ENCODE results near the gene SHLD3.
A peak's percentile ranks its signal among the peaks of the same experiment; 100 is the strongest.
"Not testable (repeated sequence)": the region's sequence is repeated elsewhere in the genome, so short reads cannot be mapped to it uniquely, and the experiment has no call there.

SHLD3 gene

GRCh38 chr5:65624571-65625555, at the start of gene SHLD3, which contains the start of gene TRAPPC13:
SHLD3 (plus strand) TSS chr5:65625027; CDS start chr5:65629588, 4,561 bp downstream.
TRAPPC13 (plus strand) TSS chr5:65625027; CDS start chr5:65625061, 34 bp downstream.
- DNase-seq: peak; percentile 97

GRCh38 chr5:65577141-65577540, 47.7 kb upstream of the SHLD3 start:
- DNase-seq: no peak

- no peak for DNase-seq
These were observed 36.1 kb upstream of the SHLD3 start for GRCh38 chr5:65588694-65589093.

- not testable (repeated sequence) for DNase-seq
These were observed 23.1 kb upstream of the SHLD3 start for GRCh38 chr5:65601761-65602160.

GRCh38 chr5:65611524-65611923, 13.3 kb upstream of the SHLD3 start:
- DNase-seq: no peak

GRCh38 chr5:65612298-65612907, 12.4 kb upstream of the SHLD3 start:
- DNase-seq: no peak

- DNase-seq: no peak
These were observed 4.8 kb upstream of the SHLD3 start for GRCh38 chr5:65620021-65620420.

GRCh38 chr5:65621961-65622360, 2.9 kb upstream of the SHLD3 start:
- not testable (repeated sequence) for DNase-seq

- DNase-seq: peak; percentile 38
These were observed 1.3 kb upstream of the SHLD3 start for GRCh38 chr5:65623482-65623881.

- peak; percentile 97 for DNase-seq
These were observed 729 bp upstream of the SHLD3 start, which contains the start of gene TRIM23 for GRCh38 chr5:65624025-65624570. TRIM23 (minus strand) TSS chr5:65624333; CDS start chr5:65624274, 59 bp downstream.

- DNase-seq: peak; percentile 23
These were observed 916 bp downstream of the SHLD3 start for GRCh38 chr5:65625743-65626142.

- no peak for DNase-seq
These were observed 6.2 kb downstream of the SHLD3 start for GRCh38 chr5:65630981-65631380.

- DNase-seq: no peak
These were observed 15.4 kb downstream of the SHLD3 start for GRCh38 chr5:65640240-65640639.

- no peak for DNase-seq
These were observed 22.1 kb downstream of the SHLD3 start for GRCh38 chr5:65646938-65647337.

GRCh38 chr5:65647941-65648340, 23.1 kb downstream of the SHLD3 start:
- DNase-seq: no peak

- DNase-seq: no peak
These were observed 26.3 kb downstream of the SHLD3 start for GRCh38 chr5:65651144-65651543.

- no peak for DNase-seq
These were observed 29.9 kb downstream of the SHLD3 start for GRCh38 chr5:65654713-65655112.

- no peak for DNase-seq
These were observed 39.1 kb downstream of the SHLD3 start for GRCh38 chr5:65663804-65664521.

GRCh38 chr5:65668696-65669095, 43.9 kb downstream of the SHLD3 start:
- no peak for DNase-seq

- DNase-seq: no peak
These were observed 48.0 kb downstream of the SHLD3 start for GRCh38 chr5:65672796-65673195.

- DNase-seq: peak; percentile 37
These were observed 49.9 kb downstream of the SHLD3 start for GRCh38 chr5:65674749-65675148.

GRCh38 chr5:65676056-65676455, 51.2 kb downstream of the SHLD3 start:
- DNase-seq: peak; percentile 7

Data from OCI-M1 (cell line).